HG03520 (cell line): ENCODE data around the gene XAB2.

ENCODE experiments used
- ATAC-seq: cut with Tn5 transposase; IDR thresholded peaks from one replicate; pipeline ENCODE4 v1.9.1; 2021; ENCODE audit warnings: mild to moderate bottlenecking, moderate library complexity; ENCODE audit not compliant: unreplicated experiment

Gene XAB2

GRCh38 chr19:7612282-7613274 is 16.8 kb downstream of the XAB2 start:
- no peak for ATAC-seq

DNA sequence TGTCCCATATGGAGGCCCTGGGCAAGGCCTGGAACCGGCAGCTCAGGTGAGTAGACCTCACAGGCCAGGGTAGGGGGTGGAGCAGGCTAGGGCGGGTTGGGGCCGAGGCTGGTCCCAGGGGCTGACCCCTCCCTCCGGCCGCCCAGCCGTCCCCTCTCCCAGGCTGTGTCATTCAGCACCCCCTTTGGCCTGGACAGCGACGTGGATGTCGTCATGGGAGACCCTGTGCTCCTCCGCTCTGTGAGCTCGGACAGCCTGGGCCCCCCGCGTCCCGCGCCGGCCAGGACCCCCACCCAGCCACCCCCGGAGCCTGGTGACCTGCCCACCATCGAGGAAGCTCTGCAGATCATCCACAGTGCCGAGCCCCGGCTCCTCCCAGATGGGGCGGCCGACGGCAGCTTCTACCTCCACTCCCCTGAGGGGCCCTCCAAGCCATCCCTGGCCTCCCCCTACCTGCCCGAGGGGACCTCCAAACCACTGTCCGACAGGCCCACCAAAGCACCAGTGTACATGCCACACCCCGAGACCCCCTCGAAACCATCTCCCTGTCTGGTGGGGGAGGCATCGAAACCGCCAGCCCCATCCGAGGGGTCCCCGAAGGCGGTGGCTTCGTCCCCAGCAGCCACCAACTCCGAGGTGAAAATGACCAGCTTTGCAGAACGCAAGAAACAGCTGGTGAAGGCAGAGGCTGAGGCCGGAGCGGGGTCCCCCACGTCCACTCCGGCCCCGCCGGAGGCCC is 17.6 kb downstream of the XAB2 start:
- no peak for ATAC-seq

DNA sequence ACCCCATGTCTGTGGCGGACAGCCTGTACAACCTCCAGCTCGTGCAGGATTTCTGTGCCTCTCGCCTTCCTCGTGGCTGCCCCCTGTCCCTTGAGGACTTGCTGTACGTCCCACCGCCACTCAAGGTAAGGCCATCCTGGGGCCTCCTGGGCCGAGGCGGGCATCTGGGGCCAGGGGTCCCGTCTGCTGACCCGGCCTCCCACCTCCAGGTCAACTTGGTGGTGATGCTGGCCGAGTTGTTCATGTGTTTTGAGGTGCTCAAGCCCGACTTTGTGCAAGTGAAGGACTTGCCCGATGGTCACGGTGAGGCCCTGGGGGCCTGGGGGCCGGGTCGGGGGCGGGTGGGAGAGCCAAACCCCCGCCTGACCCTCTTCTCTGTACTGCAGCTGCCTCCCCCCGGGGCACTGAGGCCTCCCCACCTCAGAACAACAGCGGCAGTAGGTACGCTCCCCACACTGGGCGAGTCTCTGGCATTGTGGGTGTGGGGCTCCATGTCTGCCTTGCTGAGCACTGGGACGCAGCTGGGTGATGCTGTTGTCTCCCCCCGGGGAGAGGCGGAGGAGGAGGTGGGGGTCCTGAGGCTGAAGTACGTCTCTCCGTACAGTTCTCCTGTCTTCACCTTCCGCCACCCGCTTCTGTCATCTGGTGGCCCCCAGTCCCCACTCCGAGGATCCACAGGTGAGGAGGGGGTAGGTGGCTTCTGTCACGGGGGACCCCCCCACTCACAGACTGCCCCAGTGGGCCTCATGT is 18.7 kb downstream of the XAB2 start:
- ATAC-seq: no peak

GRCh38 chr19:7607874-7608560 is 21.3 kb downstream of the XAB2 start:
- ATAC-seq: no peak

- no peak for ATAC-seq
Measured at GRCh38 chr19:7607212-7607873, 22.0 kb downstream of the XAB2 start.

- ATAC-seq: no peak
Measured at GRCh38 chr19:7606289-7606688, 23.1 kb downstream of the XAB2 start.

DNA sequence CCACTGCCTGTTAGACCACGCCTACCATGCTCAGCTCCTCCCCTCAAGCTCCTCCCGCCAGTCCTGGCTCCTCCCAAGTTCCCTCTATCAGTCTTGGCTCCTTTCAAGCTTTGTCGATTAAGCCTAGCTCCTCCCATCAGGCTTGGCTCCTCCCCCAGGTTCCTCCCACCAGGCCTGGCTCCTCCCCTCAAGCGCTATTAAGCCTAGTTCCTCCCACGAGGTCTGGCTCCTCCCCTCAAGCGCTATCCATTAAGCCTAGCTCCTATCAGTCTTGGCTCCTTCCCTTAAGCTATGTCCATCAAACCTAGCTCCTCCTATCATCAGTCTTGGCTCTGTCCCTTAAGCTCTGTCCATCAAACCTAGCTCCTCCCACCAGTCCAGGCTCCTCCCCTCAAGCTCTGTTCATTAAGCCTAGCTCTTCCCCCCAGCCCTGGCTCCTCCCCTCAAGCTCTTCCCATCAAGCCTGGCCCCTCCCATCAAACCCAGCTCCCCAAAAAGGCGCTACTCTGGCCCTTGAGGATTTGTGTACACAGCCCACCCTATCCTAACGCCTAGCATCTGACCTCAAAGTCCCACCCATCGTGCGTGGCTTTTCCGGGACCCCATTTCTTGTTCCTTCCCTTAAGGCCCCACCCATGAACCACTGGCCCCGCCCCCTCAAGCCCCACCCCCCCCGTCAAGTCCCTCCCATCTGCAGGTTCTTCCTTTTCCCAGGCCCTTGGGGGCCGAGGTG is 23.7 kb downstream of the XAB2 start:
- ATAC-seq: no peak

GRCh38 chr19:7603919-7604318 is 25.4 kb downstream of the XAB2 start:
- no peak for ATAC-seq

GRCh38 chr19:7602935-7603497 is 26.3 kb downstream of the XAB2 start:
- no peak for ATAC-seq

GRCh38 chr19:7602240-7602934 is 27.0 kb downstream of the XAB2 start:
- ATAC-seq: no peak

- ATAC-seq: no peak
Measured at GRCh38 chr19:7600721-7601120, 28.6 kb downstream of the XAB2 start.

DNA sequence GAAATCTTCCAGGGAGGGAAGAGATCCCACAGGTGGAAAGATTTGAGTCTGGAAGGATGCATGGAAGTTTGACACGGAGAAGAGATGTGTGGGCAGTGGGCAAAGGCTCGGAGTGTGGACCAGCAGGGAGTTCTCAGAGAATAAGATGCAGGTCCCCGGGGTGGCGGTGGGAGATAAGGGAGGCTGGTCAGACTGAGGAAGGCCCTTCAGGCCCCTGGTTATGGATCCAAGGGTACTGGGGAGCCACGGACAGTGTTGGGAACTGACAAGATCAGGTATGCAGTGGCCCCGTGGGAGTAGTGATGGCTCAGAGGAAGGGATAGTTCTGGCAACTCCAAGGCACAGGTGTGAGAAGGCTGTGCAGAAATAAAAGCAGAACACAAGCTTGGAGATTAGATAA is 31.2 kb downstream of the XAB2 start:
- no peak for ATAC-seq

GRCh38 chr19:7597689-7598088 is 31.7 kb downstream of the XAB2 start:
- no peak for ATAC-seq

- ATAC-seq: no peak
Measured at GRCh38 chr19:7596211-7596937, 33.0 kb downstream of the XAB2 start.

DNA sequence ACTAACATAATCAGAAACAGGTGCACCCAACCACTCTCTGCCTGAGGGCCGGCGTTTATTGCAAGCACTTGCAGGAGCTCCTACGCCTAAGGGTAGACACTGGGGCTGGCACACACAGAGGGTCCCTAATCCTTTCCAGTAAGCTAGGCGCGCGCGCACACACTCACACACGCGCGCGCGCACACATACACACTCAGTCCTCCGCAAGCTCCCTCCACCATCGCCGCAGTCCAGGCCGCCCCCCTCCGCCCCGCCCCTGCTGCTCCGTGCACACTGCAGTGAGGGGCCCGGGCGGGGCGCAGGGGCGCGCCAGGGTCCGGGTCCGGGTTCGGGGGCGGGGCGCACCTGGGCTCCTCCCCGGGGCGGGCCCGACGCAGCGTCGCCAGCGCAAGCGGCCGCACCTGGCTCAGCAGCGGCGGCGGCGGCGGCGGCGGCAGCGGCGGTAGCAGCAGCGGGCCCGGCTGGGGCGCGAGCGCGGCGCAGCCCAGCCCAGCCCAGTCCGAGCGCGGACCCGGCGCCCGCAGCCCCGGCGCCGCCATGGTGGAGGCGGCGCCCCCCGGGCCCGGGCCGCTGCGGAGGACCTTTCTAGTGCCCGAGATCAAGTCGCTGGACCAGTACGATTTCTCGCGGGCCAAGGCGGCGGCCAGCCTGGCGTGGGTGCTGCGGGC is 33.7 kb downstream of the XAB2 start, which contains the start of gene CAMSAP3:
Gene CAMSAP3 (plus strand): TSS at position 398 of the 668 bp plus-strand sequence. CDS start 140 bp downstream, at position 538.
- no peak for ATAC-seq

- no peak for ATAC-seq
Measured at GRCh38 chr19:7590256-7590655, 39.1 kb downstream of the XAB2 start.

- ATAC-seq: no peak
Measured at GRCh38 chr19:7589822-7590221, 39.5 kb downstream of the XAB2 start.
